HepG2 (cell line): ENCODE results near the gene ARMC2. TPM values are rescaled to one million over a fixed set of nuclear protein-coding genes. Genes with fewer than 3 reads are reported as not detected.
A peak's percentile ranks its signal among the peaks of the same experiment; 100 is the strongest.

Source experiments
- CREB1 ChIP-seq, 2 experiments: fragments of 450-650 bp in 1 of 2; IDR thresholded peaks; 2 replicates each; pipeline ENCODE4 v1.6.1; 2016 to 2017; ENCODE audit warnings: control low read depth in 1 of 2, mild to moderate bottlenecking in 1 of 2, missing compliant biosample characterization in 1 of 2, missing genetic modification characterization in 1 of 2
- CREM ChIP-seq, 2 experiments: sonication (generic) in 1 of 2; formaldehyde crosslinking in 1 of 2; IDR thresholded peaks; 2 replicates each; pipeline versions ENCODE4 v1.4.0 to v1.6.1; 2016 to 2020; ENCODE audit warnings: antibody characterized with exemption in 1 of 2, mild to moderate bottlenecking in 1 of 2, missing genetic modification reagents in 1 of 2
- DR1 ChIP-seq: sonication (generic); formaldehyde crosslinking; IDR thresholded peaks from 2 replicates; pipeline ENCODE4 v1.8.0; 2021; ENCODE audit warnings: mild to moderate bottlenecking, missing genetic modification reagents, inconsistent platforms
- FOXK2 ChIP-seq: fragments of 450-650 bp; IDR thresholded peaks from 2 replicates; pipeline ENCODE4 v1.6.1; 2016
- GFI1 ChIP-seq: sonication (generic); formaldehyde crosslinking; IDR thresholded peaks from 2 replicates; pipeline ENCODE4 v1.5.0; 2020; ENCODE audit warnings: missing genetic modification reagents, mild to moderate bottlenecking, borderline replicate concordance
- GLMP ChIP-seq: sonication (generic); formaldehyde crosslinking; IDR thresholded peaks from 2 replicates; pipeline ENCODE4 v1.9.0; 2021; ENCODE audit warnings: missing genetic modification reagents, mild to moderate bottlenecking, borderline replicate concordance
- HCFC1 ChIP-seq: fragments of 150-350 bp; IDR thresholded peaks from 2 replicates; pipeline ENCODE4 v1.6.1; 2014; ENCODE audit warnings: low read depth, low read length
- HIVEP1 ChIP-seq: sonication (generic); formaldehyde crosslinking; IDR thresholded peaks from 2 replicates; pipeline ENCODE4 v1.4.0; 2020; ENCODE audit warnings: mild to moderate bottlenecking, missing genetic modification reagents
- HOXD1 ChIP-seq: sonication (generic); formaldehyde crosslinking; IDR thresholded peaks from 2 replicates; pipeline ENCODE4 v1.5.0; 2020; ENCODE audit warnings: missing genetic modification reagents
- ISL2 ChIP-seq: sonication (generic); formaldehyde crosslinking; IDR thresholded peaks from 2 replicates; pipeline ENCODE4 v1.5.0; 2020; ENCODE audit warnings: missing genetic modification reagents
- JUN ChIP-seq: sonication (generic); formaldehyde crosslinking; IDR thresholded peaks from 2 replicates; pipeline ENCODE4 v1.4.0; 2020; ENCODE audit warnings: mild to moderate bottlenecking, missing genetic modification reagents
- KDM5B ChIP-seq: sonication (generic); formaldehyde crosslinking; IDR thresholded peaks from 2 replicates; pipeline ENCODE4 v1.4.0; 2020; ENCODE audit warnings: missing genetic modification reagents, mild to moderate bottlenecking, borderline replicate concordance
- MXD3 ChIP-seq: IDR thresholded peaks from 2 replicates; pipeline ENCODE4 v1.6.1; 2016; ENCODE audit warnings: mild to moderate bottlenecking, missing biosample characterization, missing genetic modification reagents
- MZF1 ChIP-seq: sonication (generic); formaldehyde crosslinking; IDR thresholded peaks from 2 replicates; pipeline ENCODE4 v1.8.1; 2023; ENCODE audit warnings: mild to moderate bottlenecking, missing genetic modification reagents, borderline replicate concordance
- NKX3-1 ChIP-seq: sonication (generic); formaldehyde crosslinking; IDR thresholded peaks from 2 replicates; pipeline ENCODE4 v1.5.0; 2020; ENCODE audit warnings: missing genetic modification reagents
- SOX13 ChIP-seq, 3 experiments: fragments of 450-650 bp in 1 of 3; sonication (generic) in 1 of 3; formaldehyde crosslinking in 1 of 3; IDR thresholded peaks in 2 of 3; conservative IDR thresholded peaks in 1 of 3; 2 replicates each; pipeline versions ENCODE4 v1.5.0 to v1.6.1; 2016 to 2020; ENCODE audit warnings: antibody characterized with exemption in 1 of 3, mild to moderate bottlenecking in 1 of 3, missing compliant biosample characterization in 1 of 3, missing genetic modification reagents in 1 of 3, moderate library complexity in 1 of 3
- SP140L ChIP-seq: sonication (generic); formaldehyde crosslinking; IDR thresholded peaks from 2 replicates; pipeline ENCODE4 v1.4.0; 2020; ENCODE audit warnings: missing genetic modification reagents, borderline replicate concordance
- XBP1 ChIP-seq: sonication (generic); formaldehyde crosslinking; IDR thresholded peaks from 2 replicates; pipeline ENCODE4 v1.5.0; 2020; ENCODE audit warnings: missing genetic modification reagents
- ZC3H13 ChIP-seq: sonication (generic); formaldehyde crosslinking; IDR thresholded peaks from 2 replicates; pipeline ENCODE4 v1.8.1; 2023; ENCODE audit warnings: mild to moderate bottlenecking, missing genetic modification reagents, moderate library complexity
- ZKSCAN5 ChIP-seq: sonication (generic); formaldehyde crosslinking; IDR thresholded peaks from 2 replicates; pipeline ENCODE4 v1.5.1; 2020; ENCODE audit warnings: mild to moderate bottlenecking, missing genetic modification reagents
- ZNF205 ChIP-seq: IDR thresholded peaks from 2 replicates; pipeline ENCODE4 v1.6.1; 2018; ENCODE audit warnings: missing biosample characterization, missing genetic modification reagents
- ZNF292 ChIP-seq: sonication (generic); formaldehyde crosslinking; IDR thresholded peaks from 2 replicates; pipeline ENCODE4 v1.8.1; 2022; ENCODE audit warnings: mild to moderate bottlenecking, low read depth, missing genetic modification reagents, borderline replicate concordance
- ZNF296 ChIP-seq: sonication (generic); formaldehyde crosslinking; conservative IDR thresholded peaks from 2 replicates; pipeline ENCODE4 v1.5.0; 2020; ENCODE audit warnings: mild to moderate bottlenecking, missing genetic modification reagents
- ZNF878 ChIP-seq: sonication (generic); formaldehyde crosslinking; IDR thresholded peaks from 2 replicates; pipeline ENCODE4 v1.8.1; 2023; ENCODE audit warnings: mild to moderate bottlenecking, missing genetic modification reagents, moderate library complexity
- polyA plus RNA-seq, 8 experiments: library from polyadenylated mRNA; depleted of rRNA in 3 of 8; stranded (reverse) in 7 of 8; unstranded in 1 of 8; fragments of >200 nt; fragmentation: Illumina TruSeq in 4 of 8; extraction: Trizol in 4 of 8; gene quantifications; 2 replicates each; pipeline versions ENCODE4 v1.2.1 to v1.2.3, GENCODE V29; 2011 to 2016; ENCODE audit warnings: low read depth in 4 of 8, missing spikeins in 1 of 8, mixed read lengths in 1 of 8; ENCODE audit not compliant: insufficient read depth in 1 of 8
- total RNA-seq, 5 experiments: library from RNA; depleted of rRNA; stranded (reverse); fragments of >200 nt; fragmentation: Illumina TruSeq; extraction: Trizol; gene quantifications; 2 replicates each; pipeline ENCODE4 v1.2.3, GENCODE V29; 2016; ENCODE audit warnings: low read depth in 1 of 5
- TF ChIP-seq, protein P1 (sequence below): sonication (generic); formaldehyde crosslinking; IDR thresholded peaks from 2 replicates; pipeline ENCODE4 v1.4.0; 2020; ENCODE audit warnings: missing genetic modification reagents
- TF ChIP-seq, protein P2 (sequence below): sonication (generic); formaldehyde crosslinking; IDR thresholded peaks from 2 replicates; pipeline ENCODE4 v1.9.0; 2022; ENCODE audit warnings: low read depth, missing genetic modification reagents

Gene ARMC2
- total and polyA plus RNA-seq, 2 of the 13 experiments (the other 11 are each of a cell fraction or from before 2014, with no cell fraction given) = 1.4 to 3.2 TPM

DNA sequence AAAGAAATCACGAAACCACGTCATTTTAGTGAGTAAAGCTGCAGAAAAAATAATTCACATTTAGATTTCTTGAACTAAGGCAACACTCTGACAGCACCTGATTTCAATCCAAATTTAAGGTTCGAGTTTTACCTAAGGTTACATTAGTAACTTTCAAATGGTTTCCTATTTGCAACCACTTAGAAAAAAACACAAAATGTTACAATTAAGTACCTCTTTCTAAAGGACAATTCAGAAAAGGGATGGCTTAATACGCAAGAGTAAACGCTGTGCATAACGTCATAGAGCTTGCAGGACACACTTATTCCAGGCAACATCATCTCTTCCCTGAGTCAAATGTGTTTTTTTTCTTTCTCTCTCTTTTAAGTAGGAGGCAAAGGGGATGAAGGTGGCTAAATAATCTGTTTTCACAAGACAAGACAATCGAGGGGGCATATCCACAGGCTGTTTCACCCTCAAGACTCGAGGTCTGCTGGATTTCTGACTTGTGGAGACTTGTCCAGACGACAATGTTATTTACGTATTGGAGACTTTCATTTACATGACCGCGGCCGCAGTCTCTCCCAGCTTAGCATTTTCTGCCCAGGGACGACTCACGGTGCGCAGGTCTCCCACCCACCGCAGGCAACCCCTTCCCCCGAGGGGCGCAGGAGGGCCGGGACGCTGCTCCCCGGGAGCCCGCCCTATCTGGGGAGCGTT, 160.5 kb downstream of the ARMC2 start (continued):
- TF ChIP-seq HIVEP1 (CRISPR knock-in tag) = no peak
- no peak for TF ChIP-seq SOX13 (IDR thresholded peaks at IDR 0.05)
- TF ChIP-seq SOX13 (CRISPR knock-in tag; conservative IDR thresholded peaks at IDR 0.05 in 1 of 2, IDR thresholded peaks at IDR 0.05 in 1 of 2) = 0 out of 4 replicates have a peak, but pooled peaks of 1 of the 2 experiments have one; percentile 8
- peak; percentile 54 for TF ChIP-seq CREM (IDR thresholded peaks at IDR 0.05)
- no peak for TF ChIP-seq CREM (CRISPR knock-in tag; IDR thresholded peaks at IDR 0.05)
- no peak for TF ChIP-seq HOXD1 (CRISPR knock-in tag)
- no peak for TF ChIP-seq MZF1 (CRISPR knock-in tag)
- peak; percentile 27; the same call in 1 of the 2 replicates for TF ChIP-seq CREB1 (IDR thresholded peaks at IDR 0.05)
- TF ChIP-seq CREB1 (CRISPR knock-in tag; IDR thresholded peaks at IDR 0.05) = peak; percentile 49; the same call in 1 of the 2 replicates
- no peak; the same call in 1 of the 2 replicates for TF ChIP-seq ISL2 (CRISPR knock-in tag)
- TF ChIP-seq HCFC1 = no peak
- TF ChIP-seq SP140L (CRISPR knock-in tag) = 0 out of 2 replicates have a peak, but pooled peaks have one; percentile 22
- no peak for TF ChIP-seq ZKSCAN5 (CRISPR knock-in tag)
- TF ChIP-seq JUN = no peak
- TF ChIP-seq GFI1 (CRISPR knock-in tag) = no peak
- peak; percentile 73 for TF ChIP-seq ZNF292 (CRISPR knock-in tag)
- TF ChIP-seq MXD3 = 0 out of 2 replicates have a peak, but pooled peaks have one; percentile 81
- no peak for TF ChIP-seq ZNF205 (CRISPR knock-in tag)
- TF ChIP-seq, protein P1, sequence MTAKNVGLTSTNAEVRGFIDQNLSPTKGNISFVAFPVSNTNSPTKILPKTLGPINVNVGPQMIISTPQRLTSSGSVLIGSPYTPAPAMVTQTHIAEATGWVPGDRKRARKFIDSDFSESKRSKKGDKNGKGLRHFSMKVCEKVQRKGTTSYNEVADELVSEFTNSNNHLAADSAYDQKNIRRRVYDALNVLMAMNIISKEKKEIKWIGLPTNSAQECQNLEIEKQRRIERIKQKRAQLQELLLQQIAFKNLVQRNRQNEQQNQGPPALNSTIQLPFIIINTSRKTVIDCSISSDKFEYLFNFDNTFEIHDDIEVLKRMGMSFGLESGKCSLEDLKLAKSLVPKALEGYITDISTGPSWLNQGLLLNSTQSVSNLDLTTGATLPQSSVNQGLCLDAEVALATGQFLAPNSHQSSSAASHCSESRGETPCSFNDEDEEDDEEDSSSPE = no peak
- no peak for TF ChIP-seq ZC3H13 (CRISPR knock-in tag)
- TF ChIP-seq, protein P2, sequence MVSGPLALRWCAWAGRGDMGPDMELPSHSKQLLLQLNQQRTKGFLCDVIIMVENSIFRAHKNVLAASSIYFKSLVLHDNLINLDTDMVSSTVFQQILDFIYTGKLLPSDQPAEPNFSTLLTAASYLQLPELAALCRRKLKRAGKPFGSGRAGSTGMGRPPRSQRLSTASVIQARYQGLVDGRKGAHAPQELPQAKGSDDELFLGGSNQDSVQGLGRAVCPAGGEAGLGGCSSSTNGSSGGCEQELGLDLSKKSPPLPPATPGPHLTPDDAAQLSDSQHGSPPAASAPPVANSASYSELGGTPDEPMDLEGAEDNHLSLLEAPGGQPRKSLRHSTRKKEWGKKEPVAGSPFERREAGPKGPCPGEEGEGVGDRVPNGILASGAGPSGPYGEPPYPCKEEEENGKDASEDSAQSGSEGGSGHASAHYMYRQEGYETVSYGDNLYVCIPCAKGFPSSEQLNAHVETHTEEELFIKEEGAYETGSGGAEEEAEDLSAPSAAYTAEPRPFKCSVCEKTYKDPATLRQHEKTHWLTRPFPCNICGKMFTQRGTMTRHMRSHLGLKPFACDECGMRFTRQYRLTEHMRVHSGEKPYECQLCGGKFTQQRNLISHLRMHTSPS (CRISPR knock-in tag) = no peak
- TF ChIP-seq ZNF878 = no peak
- no peak for TF ChIP-seq KDM5B (CRISPR knock-in tag)
- no peak for TF ChIP-seq GLMP
- no peak for TF ChIP-seq ZNF296 (CRISPR knock-in tag)
- no peak for TF ChIP-seq FOXK2
- TF ChIP-seq NKX3-1 (CRISPR knock-in tag) = no peak
- no peak for TF ChIP-seq XBP1 (CRISPR knock-in tag)
- TF ChIP-seq DR1 = no peak
